Breast epithelium (tissue), 4 donors: ENCODE measurements around the gene AJM1. TPM values are rescaled to one million over a fixed set of nuclear protein-coding genes. Genes with fewer than 3 reads are reported as not detected.
"Not testable (repeated sequence)": the region's sequence is repeated elsewhere in the genome, so short reads cannot be mapped to it uniquely, and the experiment has no call there.

Source experiments
- DNase-seq, 2 donors: peaks; one replicate each; pipeline ENCODE4 v3.0.0-alpha.2; 2019; ENCODE audit warnings: low spot score in 2 of 2
- H3K27ac ChIP-seq, 2 donors: fragments of 200-600 bp; sonication (generic) in 1 of 2; one replicate each; pipeline ENCODE4 v1.5.1; 2016 to 2019; ENCODE audit warnings: mild to moderate bottlenecking in 1 of 2
- H3K27me3 ChIP-seq, 2 donors: fragments of 200-600 bp; sonication (generic) in 1 of 2; one replicate each; pipeline versions ENCODE4 v1.5.1 to v1.6.0; 2017 to 2019; ENCODE audit warnings: control low read depth in 1 of 2, mild to moderate bottlenecking in 1 of 2
- H3K36me3 ChIP-seq: fragments of 200-600 bp; one replicate; pipeline ENCODE4 v1.5.1; 2019
- H3K4me1 ChIP-seq, 2 donors: fragments of 200-600 bp; sonication (generic); one replicate each; pipeline ENCODE4 v1.5.1; 2016 to 2019; ENCODE audit warnings: control low read depth in 1 of 2
- H3K4me3 ChIP-seq, 3 donors: fragments of 200-600 bp; sonication (generic); 1 replicate in 2 of 3; 2 replicates in 1 of 3; pipeline ENCODE4 v1.5.1; 2016 to 2019; ENCODE audit warnings: mild to moderate bottlenecking in 3 of 3, moderate library complexity in 2 of 3
- H3K9me3 ChIP-seq, 2 donors: fragments of 200-600 bp; sonication (generic) in 1 of 2; one replicate each; pipeline ENCODE4 v1.5.1; 2016 to 2019; ENCODE audit warnings: control low read depth in 1 of 2
- POLR2A ChIP-seq: fragments of 450-650 bp; IDR thresholded peaks from one replicate; pipeline ENCODE4 v1.6.1; 2016; ENCODE audit warnings: antibody characterized with exemption, mild to moderate bottlenecking, moderate library complexity
- POLR2AphosphoS5 ChIP-seq, 3 donors: sonication (generic); formaldehyde crosslinking; IDR thresholded peaks; one replicate each; pipeline ENCODE4 v1.6.1; 2017; ENCODE audit warnings: antibody characterized with exemption in 3 of 3
- intact Hi-C: fragments of 100-400 bp; cut with DNase I; formaldehyde crosslinking; loops from one replicate; pipeline ENCODE4 v1.15.1; 2023; ENCODE audit warnings: low total_unique reads
- total RNA-seq, 3 donors: library from RNA; depleted of rRNA; stranded (reverse); fragments of >200 nt; gene quantifications; one replicate each; pipeline ENCODE4 v1.1.0, GENCODE V29; 2016
- TF ChIP-seq, protein P1 (sequence below), 3 donors: fragments of 450-650 bp; IDR thresholded peaks; one replicate each; pipeline ENCODE4 v1.5.1; 2016 to 2017; ENCODE audit warnings: antibody characterized with exemption in 3 of 3, mild to moderate bottlenecking in 3 of 3, moderate library complexity in 3 of 3

Gene AJM1
- total RNA-seq, 3 donors from 2014 or later = 1.0 to 2.3 (median 1.1) TPM

DNA sequence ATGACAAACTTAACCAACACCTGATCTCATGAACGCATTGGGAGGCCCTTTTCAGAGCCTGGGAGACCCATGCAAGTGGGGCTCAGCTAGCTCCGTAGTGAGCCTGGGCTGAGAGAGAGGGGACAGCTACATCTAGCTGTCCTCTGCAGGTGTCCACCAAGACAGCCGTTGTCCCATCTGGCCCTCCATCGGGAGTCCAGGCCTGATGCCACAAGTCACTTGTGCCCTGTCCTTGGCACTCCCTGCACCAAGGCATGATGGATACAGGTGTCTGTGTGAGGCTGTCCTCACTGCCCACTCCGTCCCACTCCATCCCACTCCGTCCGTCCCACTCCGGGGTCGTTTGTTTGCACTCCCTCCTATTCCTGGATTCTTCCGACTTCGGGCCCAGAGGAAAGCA is 26.4 kb downstream of the AJM1 start:
- H3K36me3 ChIP-seq = no peaks in the 10 kb centered on the region
- H3K9me3 ChIP-seq = no peaks in the 10 kb centered on the region
- no peak for DNase-seq
- H3K27ac ChIP-seq = no peak overlapping the region
- H3K27me3 ChIP-seq = no peaks in the 10 kb centered on the region
- peaks cover 5 to 6% of the 10 kb centered on the region in 2 donors for H3K4me1 ChIP-seq
- H3K4me3 ChIP-seq = no peak overlapping the region
- intact Hi-C loops = no loop called here
- TF ChIP-seq POLR2AphosphoS5 (IDR thresholded peaks at IDR 0.05) (no peak), POLR2A (no peak)
- TF ChIP-seq, protein P1, sequence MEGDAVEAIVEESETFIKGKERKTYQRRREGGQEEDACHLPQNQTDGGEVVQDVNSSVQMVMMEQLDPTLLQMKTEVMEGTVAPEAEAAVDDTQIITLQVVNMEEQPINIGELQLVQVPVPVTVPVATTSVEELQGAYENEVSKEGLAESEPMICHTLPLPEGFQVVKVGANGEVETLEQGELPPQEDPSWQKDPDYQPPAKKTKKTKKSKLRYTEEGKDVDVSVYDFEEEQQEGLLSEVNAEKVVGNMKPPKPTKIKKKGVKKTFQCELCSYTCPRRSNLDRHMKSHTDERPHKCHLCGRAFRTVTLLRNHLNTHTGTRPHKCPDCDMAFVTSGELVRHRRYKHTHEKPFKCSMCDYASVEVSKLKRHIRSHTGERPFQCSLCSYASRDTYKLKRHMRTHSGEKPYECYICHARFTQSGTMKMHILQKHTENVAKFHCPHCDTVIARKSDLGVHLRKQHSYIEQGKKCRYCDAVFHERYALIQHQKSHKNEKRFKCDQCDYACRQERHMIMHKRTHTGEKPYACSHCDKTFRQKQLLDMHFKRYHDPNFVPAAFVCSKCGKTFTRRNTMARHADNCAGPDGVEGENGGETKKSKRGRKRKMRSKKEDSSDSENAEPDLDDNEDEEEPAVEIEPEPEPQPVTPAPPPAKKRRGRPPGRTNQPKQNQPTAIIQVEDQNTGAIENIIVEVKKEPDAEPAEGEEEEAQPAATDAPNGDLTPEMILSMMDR (IDR thresholded peaks at IDR 0.05) = no peak

DNA sequence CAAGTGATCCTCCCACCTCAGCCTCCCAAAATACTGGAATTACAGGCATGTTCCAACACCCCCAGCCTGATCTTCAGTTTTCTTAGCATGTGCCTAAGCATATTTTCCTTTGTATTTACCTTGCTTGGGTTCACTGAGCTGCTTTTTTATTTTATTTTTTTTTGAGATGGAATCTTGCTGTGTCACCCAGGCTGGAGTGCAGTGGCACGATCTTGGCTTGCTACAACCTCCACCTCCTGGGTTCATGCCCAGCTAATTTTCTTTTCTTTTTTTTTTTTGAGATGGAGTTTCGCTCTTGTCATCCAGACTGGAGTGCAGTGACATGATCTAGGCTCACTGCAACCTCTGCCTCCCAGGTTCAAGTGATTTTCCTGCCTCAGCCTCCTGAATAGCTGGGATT is 27.3 kb downstream of the AJM1 start:
- intact Hi-C loops, H3K36me3 ChIP-seq, H3K27me3 ChIP-seq, H3K9me3 ChIP-seq, H3K4me1 ChIP-seq, DNase-seq, H3K4me3 ChIP-seq, H3K27ac ChIP-seq: not testable (repeated sequence)

DNA sequence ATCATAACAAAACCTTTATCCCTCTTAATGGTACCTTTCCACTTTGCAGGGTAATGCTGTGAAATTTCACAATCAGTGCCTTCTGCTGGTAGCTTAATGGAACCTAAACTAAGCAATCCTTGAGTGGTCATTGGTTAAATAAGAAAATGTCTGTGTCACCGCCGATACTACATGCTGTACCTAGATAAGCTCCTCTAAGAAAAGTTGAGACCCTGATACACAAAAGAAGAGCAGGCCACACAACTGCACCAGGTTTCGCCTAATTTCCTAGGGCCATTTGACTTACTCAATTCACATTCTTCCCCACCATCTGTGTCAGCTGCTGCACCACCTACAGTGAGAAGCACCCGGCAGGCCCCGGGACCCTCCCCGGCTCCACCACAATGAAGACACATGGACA is 32.9 kb downstream of the AJM1 start:
- H3K4me3 ChIP-seq = no peak overlapping the region
- DNase-seq = no peak
- H3K4me1 ChIP-seq = no peaks in the 10 kb centered on the region
- H3K36me3 ChIP-seq = no peaks in the 10 kb centered on the region
- intact Hi-C loops = no loop called here
- no peaks in the 10 kb centered on the region for H3K9me3 ChIP-seq
- TF ChIP-seq POLR2A = no peak
- TF ChIP-seq POLR2AphosphoS5 (IDR thresholded peaks at IDR 0.05) = no peak
- TF ChIP-seq, protein P1 (IDR thresholded peaks at IDR 0.05) = no peak
- H3K27me3 ChIP-seq = no peaks in the 10 kb centered on the region
- no peak overlapping the region for H3K27ac ChIP-seq

DNA sequence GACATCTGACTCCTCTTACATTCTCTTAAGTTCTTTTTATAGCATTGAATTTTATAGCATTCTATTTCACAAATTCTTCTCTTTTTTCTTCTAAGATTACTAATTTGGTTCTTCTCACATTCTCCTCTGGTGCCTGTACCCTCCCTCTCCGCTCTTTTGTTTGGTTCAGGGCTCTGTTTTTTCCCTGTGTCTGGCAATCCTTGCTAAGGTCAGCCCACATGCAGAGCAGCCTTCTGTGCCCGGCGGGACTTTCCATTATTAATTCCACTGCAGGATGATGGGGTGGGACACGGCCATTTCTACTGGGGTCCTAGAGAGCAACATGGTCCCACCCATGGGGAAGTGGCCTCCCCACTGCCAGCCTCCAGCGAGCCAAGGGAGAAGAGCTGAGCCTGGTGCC is 34.2 kb downstream of the AJM1 start:
- intact Hi-C loops = no loop called here
- Histone ChIP-seq H3K27ac (no peak overlapping the region), H3K36me3 (no peaks in the 10 kb centered on the region), H3K4me1 (no peaks in the 10 kb centered on the region), H3K9me3 (no peaks in the 10 kb centered on the region), H3K4me3 (no peak overlapping the region), H3K27me3 (no peaks in the 10 kb centered on the region)
- no peak for DNase-seq
- no peak for TF ChIP-seq POLR2A

- DNase-seq = no peak
- no peak overlapping the region for H3K27ac ChIP-seq
- H3K4me1 ChIP-seq = no peaks in the 10 kb centered on the region
- H3K27me3 ChIP-seq = no peaks in the 10 kb centered on the region
- H3K4me3 ChIP-seq = no peak overlapping the region
- no peaks in the 10 kb centered on the region for H3K9me3 ChIP-seq
- intact Hi-C loops = no loop called here
- TF ChIP-seq POLR2AphosphoS5 (IDR thresholded peaks at IDR 0.05) (no peak), POLR2A (no peak)
- TF ChIP-seq, protein P1 (IDR thresholded peaks at IDR 0.05) = no peak
- no peaks in the 10 kb centered on the region for H3K36me3 ChIP-seq
Observed at GRCh38 chr9:136880651-136881050, 38.4 kb downstream of the AJM1 start.

DNA sequence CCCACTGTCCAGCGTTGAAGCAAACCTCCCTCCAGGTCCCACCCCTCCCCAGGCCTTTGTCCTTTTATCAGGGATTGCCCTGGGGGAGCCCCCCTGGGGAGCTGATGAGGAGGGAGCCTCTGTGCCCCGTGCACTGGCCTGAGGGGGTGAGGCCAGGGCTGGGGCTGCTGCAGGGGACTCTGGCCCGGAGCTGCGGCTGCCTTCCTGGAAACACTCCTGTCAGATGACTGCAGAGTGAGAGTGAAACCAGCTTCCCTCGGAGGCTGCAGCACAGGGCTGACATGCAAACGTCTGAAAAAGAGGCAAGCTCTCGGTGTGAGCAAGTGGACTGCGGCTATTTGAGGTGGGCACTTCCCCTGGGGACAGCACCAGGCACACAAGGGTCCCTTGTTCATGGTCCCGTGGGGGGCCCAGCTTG is 39.4 kb downstream of the AJM1 start:
- Histone ChIP-seq H3K9me3 (no peaks in the 10 kb centered on the region), H3K27me3 (no peaks in the 10 kb centered on the region), H3K27ac (peak overlapping the region in 1 of 2 donors; percentile 53), H3K36me3 (no peaks in the 10 kb centered on the region), H3K4me1 (no peaks in the 10 kb centered on the region), H3K4me3 (peak overlapping the region in 2 of 3 donors; percentile 21 to 52)
- no peak for TF ChIP-seq POLR2AphosphoS5 (IDR thresholded peaks at IDR 0.05)
- TF ChIP-seq POLR2A = no peak
- TF ChIP-seq, protein P1 (IDR thresholded peaks at IDR 0.05) = no peak
- no peak for DNase-seq
- intact Hi-C loops = no loop called here
